Loucy (cell line): Measurements from ENCODE around the gene TMED10.

ENCODE experiments used
- H2AFZ ChIP-seq: fragments of 200-600 bp; sonication (generic); 2 replicates; pipeline ENCODE4 v1.6.0; 2016; ENCODE audit warnings: antibody characterized with exemption, mild to moderate bottlenecking, low read length, moderate library complexity
- H3F3A ChIP-seq: fragments of 200-600 bp; 2 replicates; pipeline ENCODE4 v1.6.0; 2016; ENCODE audit warnings: antibody characterized with exemption, low read depth, mild to moderate bottlenecking
- H3K27me3 ChIP-seq: fragments of 200-600 bp; sonication (generic); 2 replicates; pipeline ENCODE4 v1.6.1; 2014; ENCODE audit warnings: low read length, mild to moderate bottlenecking; ENCODE audit not compliant: insufficient read depth, poor library complexity, severe bottlenecking
- H3K36me3 ChIP-seq: fragments of 200-600 bp; sonication (generic); 2 replicates; pipeline ENCODE4 v1.6.1; 2016; ENCODE audit warnings: low read length; ENCODE audit not compliant: insufficient read depth
- H3K4me1 ChIP-seq: fragments of 200-600 bp; sonication (generic); 2 replicates; pipeline ENCODE4 v1.5.1; 2014; ENCODE audit warnings: low read length, mild to moderate bottlenecking; ENCODE audit not compliant: insufficient read depth, poor library complexity, severe bottlenecking
- H3K4me2 ChIP-seq: fragments of 200-600 bp; sonication (generic); 2 replicates; pipeline ENCODE4 v1.6.0; 2014; ENCODE audit warnings: antibody characterized with exemption, low read length, low read depth, mild to moderate bottlenecking; ENCODE audit not compliant: poor library complexity, severe bottlenecking
- H3K4me3 ChIP-seq: fragments of 200-600 bp; sonication (generic); 2 replicates; pipeline ENCODE4 v1.5.1; 2014; ENCODE audit warnings: low read length, mild to moderate bottlenecking, mixed read lengths; ENCODE audit not compliant: poor library complexity, severe bottlenecking
- H3K79me2 ChIP-seq: fragments of 200-600 bp; sonication (generic); 2 replicates; pipeline ENCODE4 v1.6.1; 2014; ENCODE audit warnings: low read length; ENCODE audit not compliant: insufficient read depth
- H3K9ac ChIP-seq: fragments of 200-600 bp; sonication (generic); 2 replicates; pipeline ENCODE4 v1.6.0; 2014; ENCODE audit warnings: mild to moderate bottlenecking, low read depth, low read length, moderate library complexity; ENCODE audit not compliant: poor library complexity, severe bottlenecking
- H3K9me2 ChIP-seq: fragments of 200-600 bp; sonication (generic); replicated peaks from 2 replicates; pipeline ENCODE4 v1.6.1; 2016; ENCODE audit warnings: low read depth, low read length, mixed read lengths
- H3K9me3 ChIP-seq: fragments of 200-600 bp; sonication (generic); 2 replicates; pipeline ENCODE4 v1.6.1; 2014; ENCODE audit warnings: mild to moderate bottlenecking, antibody characterized with exemption, low read length, low read depth; ENCODE audit not compliant: insufficient read depth
- H4K20me1 ChIP-seq: fragments of 200-600 bp; sonication (generic); 2 replicates; pipeline ENCODE4 v1.6.0; 2014; ENCODE audit warnings: antibody characterized with exemption, low read length, mild to moderate bottlenecking; ENCODE audit not compliant: insufficient read depth, poor library complexity, severe bottlenecking
- CTCF ChIP-seq: fragments of 200-600 bp; sonication (generic); conservative IDR thresholded peaks from 2 replicates; pipeline ENCODE4 v1.5.1; 2014; ENCODE audit warnings: mild to moderate bottlenecking, antibody characterized with exemption, low read length
- EZH2phosphoT487 ChIP-seq: fragments of 200-600 bp; IDR thresholded peaks from 2 replicates; pipeline ENCODE4 v1.6.1; 2018; ENCODE audit warnings: antibody characterized with exemption, mild to moderate bottlenecking, moderate library complexity, borderline replicate concordance

Gene TMED10

GRCh38 chr14:75119056-75119455, 57.4 kb downstream of the TMED10 start:
- no peak overlapping the region for H3K4me2 ChIP-seq
- TF ChIP-seq EZH2phosphoT487 (no peak), CTCF (no peak)
- H4K20me1 ChIP-seq, result no peaks in the 10 kb centered on the region
- no peaks in the 10 kb centered on the region for H3F3A ChIP-seq
- no peaks in the 10 kb centered on the region for H3K79me2 ChIP-seq
- H3K4me1 ChIP-seq, result peaks cover 14% of the 10 kb centered on the region
- peaks cover 14% of the 10 kb centered on the region; the same call in 1 of the 2 replicates for H3K36me3 ChIP-seq
- no peak overlapping the region for H3K4me3 ChIP-seq
- H3K9ac ChIP-seq, result no peak overlapping the region
- no peaks in the 10 kb centered on the region for H3K27me3 ChIP-seq
- H3K9me3 ChIP-seq, result no peaks in the 10 kb centered on the region
- no peak overlapping the region for H2AFZ ChIP-seq
- H3K9me2 ChIP-seq, result no peaks in the 10 kb centered on the region

GRCh38 chr14:75113932-75114539, 62.4 kb downstream of the TMED10 start:
- Histone ChIP-seq H3K9me3 (no peaks in the 10 kb centered on the region), H3F3A (no peaks in the 10 kb centered on the region), H3K4me3 (no peak overlapping the region), H3K4me2 (peak overlapping the region; percentile 24), H2AFZ (no peak overlapping the region), H3K36me3 (peaks cover 47% of the 10 kb centered on the region), H3K9me2 (no peaks in the 10 kb centered on the region), H3K27me3 (no peaks in the 10 kb centered on the region), H3K79me2 (no peaks in the 10 kb centered on the region), H4K20me1 (no peaks in the 10 kb centered on the region), H3K9ac (no peak overlapping the region), H3K4me1 (peaks cover 11% of the 10 kb centered on the region)
- TF ChIP-seq EZH2phosphoT487 (no peak), CTCF (no peak)

- Histone ChIP-seq H3K4me3 (no peak overlapping the region), H3K9ac (no peak overlapping the region), H3K9me3 (no peaks in the 10 kb centered on the region), H4K20me1 (no peaks in the 10 kb centered on the region), H3F3A (no peaks in the 10 kb centered on the region), H3K4me1 (peaks cover 11% of the 10 kb centered on the region), H3K4me2 (no peak overlapping the region), H3K27me3 (no peaks in the 10 kb centered on the region), H2AFZ (no peak overlapping the region), H3K79me2 (no peaks in the 10 kb centered on the region), H3K36me3 (peaks cover 51% of the 10 kb centered on the region), H3K9me2 (no peaks in the 10 kb centered on the region)
- TF ChIP-seq EZH2phosphoT487 (no peak), CTCF (no peak)
Observed at GRCh38 chr14:75109877-75110276, 66.5 kb downstream of the TMED10 start.
